HAP-1 (cell line): ENCODE results near the gene EFCAB10.
"Not testable (repeated sequence)": the region's sequence is repeated elsewhere in the genome, so short reads cannot be mapped to it uniquely, and the experiment has no call there.

Source experiments
- DNase-seq, 2 experiments: peaks; one replicate each; pipeline ENCODE4 v3.0.0-alpha.2; 2016 to 2020; ENCODE audit warnings: low spot score in 2 of 2
- H3K27me3 ChIP-seq: fragments of 250-450 bp; sonication (Bioruptor Pico); 2 replicates; pipeline ENCODE4 v1.5.1; 2020; ENCODE audit warnings: low read depth, mild to moderate bottlenecking, moderate library complexity
- H3K36me3 ChIP-seq: fragments of 250-450 bp; sonication (Bioruptor Pico); replicated peaks from 2 replicates; pipeline ENCODE4 v1.5.1; 2020; ENCODE audit warnings: mild to moderate bottlenecking
- H3K4me1 ChIP-seq: fragments of 250-450 bp; sonication (Bioruptor Pico); 2 replicates; pipeline ENCODE4 v1.5.1; 2020; ENCODE audit warnings: mild to moderate bottlenecking
- H3K4me3 ChIP-seq: fragments of 250-450 bp; sonication (Bioruptor Pico); 2 replicates; pipeline ENCODE4 v1.5.1; 2020; ENCODE audit warnings: mild to moderate bottlenecking, moderate library complexity
- H3K9me3 ChIP-seq: fragments of 250-450 bp; sonication (Bioruptor Pico); 2 replicates; pipeline ENCODE4 v1.5.1; 2020; ENCODE audit warnings: mild to moderate bottlenecking, moderate library complexity
- in situ Hi-C: fragments of 300-500 bp; cut with MboI; formaldehyde crosslinking; loops from 3 replicates; pipeline ENCODE4 v1.14.3; 2020; ENCODE audit warnings: low sequenced_read_pairs, inconsistent platforms, mixed read lengths

The EFCAB10 gene

GRCh38 chr7:105532709-105533460 lies 48.4 kb downstream of the EFCAB10 start:
- Histone ChIP-seq H3K4me1 (peaks cover 6% of the 10 kb centered on the region), H3K4me3 (peak overlapping the region; percentile 99), H3K36me3 (peaks cover 21% of the 10 kb centered on the region), H3K27me3 (no peaks in the 10 kb centered on the region), H3K9me3 (no peaks in the 10 kb centered on the region)
- in situ Hi-C loops: no loop called here
- no peak for DNase-seq

- DNase-seq: peak; percentile 88 to 94
- H3K36me3 ChIP-seq: peaks cover 12% of the 10 kb centered on the region
- H3K27me3 ChIP-seq: no peaks in the 10 kb centered on the region
- in situ Hi-C loops: no loop called here
- H3K9me3 ChIP-seq: no peaks in the 10 kb centered on the region
- H3K4me1 ChIP-seq: peaks cover 6% of the 10 kb centered on the region
- H3K4me3 ChIP-seq: peak within 1 kb of the TSS; percentile 99
Measured at GRCh38 chr7:105531792-105532671, 49.3 kb downstream of the EFCAB10 start, which contains the start of gene RINT1. TSS of gene RINT1 (plus strand) at chr7:105532201. CDS start at chr7:105532316, 115 bp downstream.

GRCh38 chr7:105530546-105530945 lies 50.7 kb downstream of the EFCAB10 start:
- in situ Hi-C loops: no loop called here
- no peak for DNase-seq
- Histone ChIP-seq H3K36me3 (peaks cover 10% of the 10 kb centered on the region; the same call in 1 of the 2 replicates), H3K9me3 (no peaks in the 10 kb centered on the region), H3K4me3 (no peak overlapping the region), H3K27me3 (no peaks in the 10 kb centered on the region), H3K4me1 (peaks cover 6% of the 10 kb centered on the region)

GRCh38 chr7:105530126-105530525 lies 51.2 kb downstream of the EFCAB10 start:
- Histone ChIP-seq H3K4me3 (no peak overlapping the region), H3K36me3 (peaks cover 10% of the 10 kb centered on the region; the same call in 1 of the 2 replicates), H3K9me3 (no peaks in the 10 kb centered on the region), H3K27me3 (no peaks in the 10 kb centered on the region), H3K4me1 (peaks cover 6% of the 10 kb centered on the region)
- no peak for DNase-seq
- in situ Hi-C loops: no loop called here

- in situ Hi-C loops, H3K36me3 ChIP-seq, DNase-seq: not testable (repeated sequence)
Measured at GRCh38 chr7:105527737-105528136, 53.6 kb downstream of the EFCAB10 start.

GRCh38 chr7:105524840-105525239 lies 56.5 kb downstream of the EFCAB10 start:
- Histone ChIP-seq H3K4me1 (peaks cover 5% of the 10 kb centered on the region), H3K9me3 (no peaks in the 10 kb centered on the region), H3K4me3 (no peak overlapping the region), H3K36me3 (peaks cover 4% of the 10 kb centered on the region), H3K27me3 (no peaks in the 10 kb centered on the region)
- DNase-seq: no peak
- in situ Hi-C loops: no loop called here

More at GRCh38 chr7:105527737-105528136, 53.6 kb downstream of the EFCAB10 start:
- not testable (repeated sequence) for H3K9me3 ChIP-seq, H3K4me1 ChIP-seq, H3K4me3 ChIP-seq, H3K27me3 ChIP-seq

- H3K27me3 ChIP-seq, H3K4me3 ChIP-seq, H3K9me3 ChIP-seq, H3K4me1 ChIP-seq, DNase-seq, H3K36me3 ChIP-seq, in situ Hi-C loops: not testable (repeated sequence)
Measured at GRCh38 chr7:105524423-105524822, 56.9 kb downstream of the EFCAB10 start.

- H3K27me3 ChIP-seq: no peaks in the 10 kb centered on the region
- DNase-seq: peak; percentile 83 to 91
- H3K9me3 ChIP-seq: no peaks in the 10 kb centered on the region
- peaks cover 26% of the 10 kb centered on the region for H3K36me3 ChIP-seq
- peaks cover 9% of the 10 kb centered on the region for H3K4me1 ChIP-seq
- in situ Hi-C loops: no loop called here
- peak within 1 kb of the TSS; percentile 58 for H3K4me3 ChIP-seq
Measured at GRCh38 chr7:105521717-105522463, 59.4 kb downstream of the EFCAB10 start, which contains the start of gene PUS7. TSS of gene PUS7 (minus strand) at chr7:105522271. CDS start at chr7:105508512, 13,759 bp downstream.

- Histone ChIP-seq H3K4me1 (peaks cover 9% of the 10 kb centered on the region), H3K4me3 (peak overlapping the region; percentile 58), H3K27me3 (no peaks in the 10 kb centered on the region), H3K36me3 (peaks cover 32% of the 10 kb centered on the region), H3K9me3 (no peaks in the 10 kb centered on the region)
- peak; percentile 40 to 78 for DNase-seq
- in situ Hi-C loops: no loop called here
Measured at GRCh38 chr7:105521027-105521716, 60.1 kb downstream of the EFCAB10 start.

- H3K9me3 ChIP-seq, H3K4me1 ChIP-seq, H3K27me3 ChIP-seq, DNase-seq, in situ Hi-C loops: not testable (repeated sequence)
- Histone ChIP-seq H3K4me3 (peak overlapping the region; percentile 58), H3K36me3 (peaks cover 32% of the 10 kb centered on the region)
Measured at GRCh38 chr7:105520620-105521019, 60.7 kb downstream of the EFCAB10 start.

GRCh38 chr7:105519353-105519752 lies 61.9 kb downstream of the EFCAB10 start:
- no peak for DNase-seq
- H3K27me3 ChIP-seq: no peaks in the 10 kb centered on the region
- H3K36me3 ChIP-seq: peaks cover 39% of the 10 kb centered on the region
- peaks cover 9% of the 10 kb centered on the region for H3K4me1 ChIP-seq
- no peaks in the 10 kb centered on the region for H3K9me3 ChIP-seq
- in situ Hi-C loops: no loop called here
- H3K4me3 ChIP-seq: no peak overlapping the region

- H3K36me3 ChIP-seq: peaks cover 47% of the 10 kb centered on the region
- H3K4me3 ChIP-seq, H3K27me3 ChIP-seq, DNase-seq, H3K4me1 ChIP-seq, H3K9me3 ChIP-seq, in situ Hi-C loops: not testable (repeated sequence)
Measured at GRCh38 chr7:105515610-105516009, 65.7 kb downstream of the EFCAB10 start.
